Stimulated activated CD8-positive, alpha-beta memory T cell treated with anti-CD3 and anti-CD28 coated beads, Interleukin-12 subunit alpha, Interleukin-12 subunit beta, amount 100 ng/mL, for 24 hours (primary cell): Measurements from ENCODE around the gene HSPA12A.

Experiments used
- DNase-seq: peaks from one replicate; pipeline ENCODE4 v3.0.0-alpha.2; 2020; ENCODE audit errors: extremely low read depth

HSPA12A gene

DNA sequence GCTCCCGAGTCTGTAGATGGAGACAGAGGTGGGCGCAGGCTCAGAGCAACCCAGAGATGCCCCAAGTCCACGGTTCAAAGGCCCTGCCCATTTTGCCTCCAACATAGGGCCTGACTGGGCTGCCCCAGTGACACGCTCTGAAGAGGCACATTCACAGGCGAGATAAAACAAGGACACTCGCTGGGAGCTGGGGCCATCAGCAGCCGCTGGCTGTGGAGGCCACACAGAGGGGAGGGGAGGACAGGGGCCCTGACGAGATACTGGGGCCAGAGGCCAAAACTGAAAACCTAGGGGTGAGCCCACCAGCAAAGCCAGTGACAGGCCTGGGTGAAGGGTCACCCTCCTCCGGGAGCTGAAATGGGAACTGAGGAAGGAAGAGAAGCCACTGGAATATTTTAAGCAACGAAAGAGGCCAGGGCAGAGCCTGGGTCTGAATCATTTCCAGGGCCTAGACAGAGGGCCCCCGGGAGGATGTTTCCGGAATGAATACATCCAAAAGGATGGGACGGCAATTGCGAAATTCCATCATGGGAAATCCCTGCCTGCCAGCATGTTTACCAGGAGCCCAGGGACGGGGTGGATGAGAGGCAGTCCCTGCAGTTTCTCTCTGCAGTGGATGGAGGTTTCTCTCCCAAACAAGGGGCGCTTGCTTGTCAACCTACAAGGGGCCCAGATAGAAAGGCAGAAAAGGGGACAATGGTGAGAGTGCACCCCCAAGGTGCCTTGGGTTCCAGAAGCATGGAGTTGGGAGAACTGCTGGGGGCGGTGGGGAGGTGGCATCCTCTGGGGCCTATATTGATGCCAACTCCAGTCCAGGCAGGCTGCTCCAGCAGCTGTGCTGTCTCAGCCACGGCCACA is 29.0 kb upstream of the HSPA12A start:
- no peak for DNase-seq

DNA sequence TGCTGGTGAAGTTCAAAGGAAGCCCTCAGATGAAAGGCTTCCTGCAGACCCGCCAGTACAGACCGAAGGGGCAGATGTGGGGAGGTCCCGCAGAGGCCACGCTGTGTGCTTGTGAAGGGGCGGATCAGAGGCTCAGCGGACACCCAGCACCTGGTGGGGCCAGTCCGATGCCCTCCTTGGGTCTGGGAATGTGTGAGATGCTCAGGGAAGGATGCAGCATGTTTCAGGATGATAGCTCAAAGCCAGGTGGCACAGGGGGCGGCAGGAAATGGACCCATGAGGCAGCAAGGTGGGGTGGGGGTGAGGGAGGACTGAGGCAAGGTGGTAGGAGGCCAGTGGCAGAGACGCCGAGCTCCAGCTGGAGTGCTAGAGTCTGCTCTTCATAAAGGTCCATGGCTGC is 27.9 kb upstream of the HSPA12A start:
- no peak for DNase-seq

DNA sequence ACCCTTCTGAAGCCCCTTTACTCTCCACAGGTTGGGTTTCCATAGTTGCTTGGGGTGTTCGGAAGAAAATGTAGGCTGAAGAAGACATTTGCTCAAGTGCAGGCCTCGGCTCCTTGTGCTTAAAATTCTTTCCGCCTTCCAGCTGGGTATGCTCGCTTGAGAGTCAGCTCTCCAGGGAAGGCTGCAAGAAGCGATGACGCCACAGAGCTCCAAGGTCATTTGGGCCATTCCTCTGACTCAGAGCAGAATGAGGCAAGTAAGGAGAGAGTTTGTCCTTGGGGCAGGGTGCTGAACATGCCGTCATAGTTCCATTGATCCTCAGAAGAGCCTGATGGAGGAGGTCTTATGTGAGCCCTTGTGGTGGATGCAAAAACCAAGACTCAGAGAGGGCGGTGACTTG is 27.4 kb upstream of the HSPA12A start:
- no peak for DNase-seq

DNA sequence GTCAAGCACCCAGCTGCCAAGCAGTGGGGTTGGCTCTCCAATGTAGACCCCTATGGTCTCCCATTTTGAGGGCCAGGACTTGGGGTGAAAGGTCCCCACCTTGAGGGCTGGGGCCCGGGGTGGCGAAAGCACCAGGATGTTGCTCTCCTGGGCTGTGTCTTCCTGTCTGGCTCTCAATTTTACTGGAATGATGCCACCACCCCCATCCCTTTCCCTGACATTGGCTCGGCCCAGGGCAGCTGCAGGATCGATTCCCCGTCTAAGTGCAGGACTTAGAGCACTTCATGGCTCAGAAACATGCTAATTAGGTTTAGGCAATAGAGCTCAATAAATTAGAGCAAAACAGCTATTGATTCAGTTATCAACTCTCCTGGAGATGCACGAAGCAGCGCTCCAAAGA is 27.0 kb upstream of the HSPA12A start:
- no peak for DNase-seq

DNA sequence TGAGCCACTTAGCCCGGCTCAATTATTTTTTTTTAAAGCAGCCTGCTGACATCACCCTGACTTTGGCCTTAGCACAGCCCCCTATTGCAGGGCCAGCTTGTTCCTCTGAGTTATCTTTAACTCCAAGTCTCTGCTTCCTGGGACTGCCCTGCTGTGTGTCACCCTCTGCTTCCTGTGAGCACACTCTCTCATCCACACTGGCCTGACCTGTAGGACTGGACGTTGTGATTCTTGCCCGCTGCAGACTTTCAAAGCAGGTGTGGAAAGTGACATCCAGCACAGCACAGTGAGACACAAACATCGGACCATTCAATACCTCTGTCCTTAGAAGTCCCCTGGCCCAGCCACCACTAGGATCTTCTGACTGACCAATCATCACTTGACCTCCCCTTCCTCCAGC is 26.4 kb upstream of the HSPA12A start:
- DNase-seq = no peak

DNA sequence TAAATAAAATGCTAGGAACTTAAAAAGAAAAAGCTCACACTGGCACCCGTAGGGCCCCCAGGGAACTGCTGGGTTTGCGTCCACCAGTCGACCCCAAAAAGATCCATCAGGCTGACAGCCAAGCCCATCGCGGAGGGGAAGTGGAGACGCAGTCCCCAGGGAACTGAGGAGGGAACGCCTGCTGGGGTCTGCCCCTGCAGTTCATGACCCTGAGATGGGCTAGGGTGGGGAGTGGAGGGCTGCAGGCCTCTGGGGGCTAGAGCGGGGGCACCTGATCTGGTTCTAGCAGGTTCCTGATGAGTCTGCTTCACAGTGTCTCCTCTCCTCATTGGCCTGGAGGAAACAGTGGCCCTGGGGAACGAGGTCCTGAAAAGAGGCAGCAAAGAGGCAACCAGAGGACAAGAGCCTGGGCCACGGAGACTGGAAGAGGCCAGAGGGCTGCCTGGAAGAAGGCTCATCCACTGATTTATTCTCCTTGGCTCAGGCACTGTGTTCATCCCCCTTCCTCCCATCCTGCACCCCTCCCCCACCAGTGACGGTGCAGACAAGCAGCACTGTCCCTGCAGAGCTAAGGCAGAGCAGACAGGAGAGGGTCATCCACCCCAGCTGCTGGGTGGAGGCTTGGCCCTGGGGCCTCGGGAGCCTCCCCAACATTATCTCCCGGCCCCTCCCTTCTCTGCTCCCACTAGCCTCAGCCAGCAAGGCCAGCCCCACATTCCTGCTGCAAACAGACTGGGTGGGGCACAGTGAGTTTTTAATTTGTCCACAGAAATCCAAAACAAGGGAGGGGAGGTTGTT is 24.7 kb upstream of the HSPA12A start:
- no peak for DNase-seq

DNA sequence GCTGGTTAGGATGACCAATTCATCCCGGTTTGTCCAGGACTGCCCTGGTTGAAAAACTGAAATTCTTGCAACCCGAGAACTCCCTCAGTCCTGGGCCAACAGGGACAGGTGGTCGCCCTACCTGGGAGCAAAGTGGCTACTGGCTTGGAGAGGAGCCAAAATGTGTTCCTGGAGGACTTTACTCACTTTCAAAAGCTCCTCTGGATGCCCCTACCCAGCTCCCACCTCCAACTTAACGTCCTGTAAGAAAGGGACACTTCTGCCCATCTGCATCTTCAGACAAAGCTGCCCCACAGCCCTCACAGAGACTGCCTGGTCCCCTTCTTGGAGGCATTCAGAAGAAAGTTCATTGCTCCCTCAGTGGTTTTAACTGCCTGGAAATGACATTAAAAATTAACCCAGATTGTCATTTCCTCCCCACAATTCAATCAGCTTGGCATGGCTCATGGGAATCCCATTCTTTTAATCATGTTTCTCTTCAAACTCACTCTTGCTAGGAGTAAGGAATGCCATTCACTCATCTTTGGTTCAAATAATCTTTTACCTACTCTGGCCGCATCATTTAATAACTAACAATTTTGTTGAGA is 24.0 kb upstream of the HSPA12A start:
- no peak for DNase-seq

DNA sequence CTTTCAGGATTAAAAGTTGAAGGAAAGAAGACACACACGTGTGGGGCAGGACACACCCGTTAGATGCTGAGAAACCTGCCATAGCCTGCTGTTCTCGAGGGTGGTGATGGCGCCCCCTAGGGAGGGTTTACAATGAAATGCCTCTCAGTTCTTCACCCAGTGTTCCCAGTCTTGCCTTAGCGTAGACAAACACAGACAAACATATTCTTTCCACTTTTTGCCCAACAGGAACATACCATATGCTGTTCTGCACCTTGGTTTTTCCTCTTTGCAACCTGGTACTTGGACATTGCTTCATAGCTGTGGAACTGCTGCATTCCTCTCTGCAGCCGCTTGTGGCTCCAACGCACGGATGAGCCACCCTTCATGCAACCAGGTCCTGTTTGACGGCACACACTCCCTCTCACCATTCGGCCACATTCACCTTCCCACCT is 23.3 kb upstream of the HSPA12A start:
- DNase-seq = no peak

DNA sequence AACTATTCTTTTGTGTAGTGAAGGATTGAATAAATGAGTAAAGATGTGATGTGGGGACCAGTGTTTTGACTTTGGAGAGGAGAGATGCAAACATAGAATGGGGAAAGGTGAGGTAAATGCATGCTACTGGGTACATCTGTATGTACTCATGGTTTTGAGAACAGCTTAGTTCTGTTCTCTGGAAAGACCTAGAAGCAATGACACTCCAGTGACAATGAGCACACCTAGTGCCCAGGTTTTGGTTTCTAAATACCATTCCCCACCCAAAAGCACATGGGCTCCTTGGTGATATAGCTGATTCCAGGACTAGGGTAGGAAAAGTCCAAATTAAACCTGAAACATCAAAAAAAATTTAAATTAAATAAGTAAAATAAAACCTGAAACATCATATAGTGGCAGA is 22.6 kb upstream of the HSPA12A start:
- no peak for DNase-seq

DNA sequence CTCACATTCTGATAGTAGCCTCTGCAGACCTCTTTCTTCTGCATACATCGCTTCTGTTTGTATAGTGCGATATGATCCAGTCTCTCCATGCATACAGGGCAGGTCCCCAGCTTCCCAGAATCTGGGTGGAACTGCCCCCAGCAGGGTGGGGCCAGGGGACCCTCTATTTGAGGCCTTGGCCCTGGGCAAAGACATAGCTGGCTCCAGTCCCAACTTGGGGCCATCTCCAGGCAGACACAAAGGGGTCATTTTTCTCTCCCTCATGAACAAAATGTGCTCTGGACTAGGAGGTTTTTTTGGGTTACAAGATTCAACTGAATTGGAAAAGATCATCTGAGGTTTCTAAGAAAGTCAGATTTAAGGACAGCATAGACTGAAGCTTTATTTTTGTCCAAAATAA is 21.1 kb upstream of the HSPA12A start:
- DNase-seq = no peak

DNA sequence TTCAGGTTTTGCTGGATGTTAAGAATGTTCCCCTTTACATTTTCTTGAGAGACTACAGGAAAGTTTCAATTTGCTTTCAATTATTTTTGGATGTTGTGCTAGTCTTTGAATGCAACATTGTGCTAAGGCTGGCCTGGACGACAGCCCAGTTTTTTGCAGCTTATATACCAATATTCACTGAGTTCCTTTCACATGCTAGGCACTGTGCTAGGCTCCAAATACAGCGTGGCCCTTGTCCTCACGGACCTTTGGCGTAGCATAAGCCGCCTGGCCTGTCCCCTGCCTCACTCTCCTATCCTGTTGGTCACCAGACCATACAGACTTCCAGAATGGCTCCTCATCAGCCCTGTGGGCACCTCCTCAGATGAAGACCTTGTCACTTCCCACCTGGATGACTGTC is 19.5 kb upstream of the HSPA12A start:
- DNase-seq = no peak

DNA sequence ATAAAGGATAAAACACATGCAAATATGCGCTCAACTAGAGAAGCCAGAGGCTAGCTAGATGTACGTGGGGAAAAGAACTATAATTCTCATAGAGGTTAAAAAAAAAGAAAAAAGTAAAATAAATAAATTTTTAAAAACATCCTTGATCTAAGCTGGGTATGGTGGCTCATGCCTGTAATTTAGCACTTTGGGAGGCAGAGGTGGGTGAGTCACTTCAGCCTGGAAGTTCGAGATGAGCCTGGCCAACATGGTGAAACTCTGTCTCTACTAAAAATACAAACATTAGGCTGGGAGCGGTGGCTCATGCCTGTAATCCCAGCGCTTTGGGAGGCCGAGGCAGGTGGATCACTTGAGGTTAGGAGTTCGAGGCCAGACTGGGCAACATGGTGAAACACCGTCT is 18.6 kb upstream of the HSPA12A start:
- no peak for DNase-seq

DNA sequence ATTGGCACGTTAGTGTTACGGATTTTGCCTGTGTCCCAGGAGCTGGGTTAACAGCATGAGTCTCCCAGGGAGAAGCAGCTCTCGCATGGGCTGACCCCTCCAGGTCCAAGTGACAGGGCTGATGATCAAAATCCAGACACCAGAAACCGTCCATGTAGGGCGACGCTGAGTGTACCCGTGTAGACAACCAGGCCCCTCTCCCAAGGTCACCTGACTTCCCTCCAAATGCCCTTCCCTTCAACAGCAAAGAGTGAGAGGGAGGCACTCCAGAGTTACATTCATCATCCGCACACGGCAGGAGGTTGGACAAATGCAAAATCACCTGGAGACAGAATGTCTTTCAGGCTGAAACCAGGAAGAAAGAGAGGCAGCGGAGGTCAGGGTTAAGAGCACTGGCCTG is 14.9 kb upstream of the HSPA12A start:
- no peak for DNase-seq

DNA sequence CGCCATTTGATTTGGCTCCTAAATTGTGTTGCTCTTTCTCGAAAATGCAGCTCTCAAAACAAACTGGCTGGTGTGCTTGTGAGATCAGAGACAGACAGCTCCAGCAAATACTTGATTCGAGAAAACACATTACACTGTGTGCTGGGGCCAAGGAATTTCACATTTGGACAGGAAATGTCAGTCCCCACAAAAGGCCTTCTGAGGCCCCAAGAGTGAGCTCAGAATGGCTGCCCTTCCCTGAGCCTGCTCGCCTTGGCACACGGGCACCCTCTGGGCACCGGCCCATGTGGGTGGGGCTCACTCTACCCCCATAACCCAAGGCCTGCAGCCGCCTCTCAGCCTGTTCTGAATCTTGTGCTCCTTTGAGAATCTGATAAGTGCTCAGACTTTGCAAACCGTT is 13.9 kb upstream of the HSPA12A start:
- no peak for DNase-seq

DNA sequence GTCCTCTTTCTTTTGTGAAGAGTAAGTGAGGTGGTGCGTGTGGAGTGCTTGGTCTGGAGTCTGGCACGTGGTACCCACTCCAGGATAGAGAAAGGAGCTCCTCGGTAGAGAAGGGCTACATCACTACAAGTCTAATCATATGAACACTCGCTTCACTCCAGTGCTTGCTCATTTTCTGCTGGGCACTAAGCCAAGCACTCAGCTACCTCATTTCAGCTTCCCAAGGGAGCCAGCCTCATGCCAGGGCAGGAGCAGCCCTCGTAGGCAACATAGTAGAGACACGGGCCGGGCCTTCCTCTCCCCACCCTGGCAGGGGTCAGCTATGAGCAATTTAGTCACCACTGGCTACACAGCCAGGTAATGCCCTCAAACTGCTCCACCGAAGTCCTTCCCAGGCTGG is 11.4 kb upstream of the HSPA12A start:
- DNase-seq = no peak

DNA sequence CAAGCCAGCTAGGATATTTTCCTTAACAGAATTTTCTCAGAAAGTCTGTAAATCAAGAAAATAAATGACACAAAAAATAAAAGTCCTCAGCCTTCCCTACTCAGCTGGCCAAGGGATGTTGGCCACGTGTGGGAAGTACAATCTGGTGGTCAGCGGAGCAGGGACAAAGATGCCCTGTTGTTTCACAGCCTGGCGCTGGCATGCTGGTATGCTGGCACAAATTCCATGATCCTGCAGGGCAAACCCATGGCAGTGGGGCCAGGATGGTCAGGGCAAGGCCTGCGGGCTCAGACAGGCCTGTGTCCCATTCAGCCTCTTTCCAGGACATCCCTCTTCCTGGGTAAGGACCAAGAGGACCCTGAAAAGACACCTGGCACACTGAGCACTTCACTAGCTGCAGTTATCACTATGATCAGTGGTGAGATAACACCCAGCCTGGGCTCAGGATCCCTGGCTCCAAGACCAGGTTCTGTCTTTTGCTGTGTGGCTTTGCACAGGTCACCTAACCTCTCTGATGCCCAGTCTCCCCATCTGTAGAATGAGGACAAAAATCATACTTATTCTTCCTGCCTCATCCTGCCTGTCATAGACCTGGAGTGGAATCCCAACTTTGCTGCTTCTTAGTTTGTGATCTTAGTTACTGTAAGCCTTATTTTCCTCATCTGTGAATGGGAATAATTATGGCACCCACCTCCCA is 10.8 kb upstream of the HSPA12A start:
- DNase-seq = no peak

DNA sequence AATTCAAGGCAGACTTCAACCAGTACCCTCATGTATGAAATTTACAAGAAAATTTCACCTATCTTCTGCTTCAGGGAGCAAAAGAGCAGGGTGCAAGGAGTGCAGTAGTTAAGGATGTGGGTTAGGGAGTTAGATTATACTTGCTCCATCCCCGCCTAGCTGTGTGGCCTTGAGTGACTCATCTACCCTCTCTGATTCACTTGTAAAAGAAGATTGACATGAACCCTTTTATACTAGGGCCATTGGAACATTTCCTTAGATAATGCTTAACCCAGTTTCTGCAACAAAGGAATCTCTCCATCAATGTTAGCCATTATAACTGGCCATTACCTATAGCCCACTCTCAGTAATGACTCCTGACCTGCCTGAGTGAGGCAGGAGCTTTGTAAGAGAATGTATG is 10.2 kb upstream of the HSPA12A start:
- no peak for DNase-seq

DNA sequence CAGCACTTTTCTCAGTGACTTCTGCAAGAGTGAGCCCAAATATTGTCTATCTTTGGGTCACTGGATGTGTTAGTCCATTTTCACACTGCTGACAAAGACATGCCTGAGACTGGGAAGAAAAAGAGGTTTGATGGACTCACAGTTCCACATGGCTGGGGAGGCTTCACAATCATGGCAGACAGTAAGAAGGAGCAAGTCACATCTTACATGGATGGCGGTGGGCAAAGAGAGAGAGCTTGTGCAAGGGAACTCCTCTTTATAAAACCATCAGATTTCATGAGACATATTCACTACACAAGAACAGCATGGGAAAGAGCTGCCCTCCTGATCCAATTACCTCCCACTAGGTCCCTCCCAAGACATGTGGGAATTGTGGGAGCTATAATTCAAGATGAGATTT is 6.1 kb upstream of the HSPA12A start:
- no peak for DNase-seq

DNA sequence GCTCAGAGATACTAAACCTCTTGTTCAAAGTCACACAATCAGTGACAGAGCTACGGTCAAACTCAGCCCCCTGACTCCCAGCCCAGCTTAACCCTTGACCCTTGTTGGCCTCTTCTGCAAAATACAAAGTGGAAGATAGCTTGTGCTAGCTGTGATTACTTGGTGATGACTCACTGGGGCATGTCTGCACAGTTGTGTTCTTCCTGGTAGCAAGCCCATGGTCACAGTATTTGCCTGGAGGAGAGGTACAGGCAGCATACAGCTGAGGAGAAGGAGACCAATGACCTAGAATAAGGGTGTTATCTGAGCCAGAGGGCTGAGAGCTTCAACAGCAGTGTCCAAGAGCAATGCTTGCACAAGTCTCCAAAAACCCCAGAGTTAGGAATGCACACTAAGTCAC is 5.7 kb upstream of the HSPA12A start:
- no peak for DNase-seq

DNA sequence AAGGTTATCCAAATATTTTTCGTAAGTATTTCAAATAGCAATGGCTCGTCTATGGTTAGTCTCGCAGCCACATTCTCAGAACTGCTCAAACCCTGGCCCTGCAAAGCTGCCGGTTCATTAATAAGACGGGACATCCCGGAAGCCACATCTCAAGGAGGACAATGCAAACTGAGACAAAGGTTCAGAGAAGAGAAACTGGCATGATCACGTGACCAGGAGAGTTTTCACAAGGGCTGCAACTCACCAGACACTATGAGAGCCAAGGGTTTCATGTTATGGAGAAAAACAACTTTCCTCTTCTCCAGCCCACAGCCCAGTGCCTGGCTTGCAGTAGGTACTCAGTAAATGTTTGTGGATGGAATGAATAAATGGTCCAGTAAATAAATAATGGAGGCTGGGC is 5.0 kb upstream of the HSPA12A start:
- DNase-seq = no peak

DNA sequence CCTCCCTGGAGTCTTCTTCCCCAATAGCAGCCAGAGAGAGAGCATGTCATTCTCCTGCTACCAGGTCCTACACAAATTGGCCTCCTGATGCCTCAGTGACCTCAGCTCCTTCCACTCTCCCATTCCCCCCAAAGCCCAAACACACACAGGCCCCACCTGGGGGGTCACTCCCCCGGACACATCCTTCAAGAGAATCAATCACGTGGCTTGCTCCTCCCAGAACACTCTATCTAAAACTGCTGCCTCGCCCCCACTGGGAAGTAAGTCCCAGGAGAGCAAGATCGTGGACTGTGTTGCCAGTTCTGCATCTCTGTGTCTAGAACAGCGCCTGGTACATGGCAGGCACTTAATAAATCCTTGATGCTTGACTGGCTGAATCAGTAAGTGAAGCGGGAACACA is 2.5 kb upstream of the HSPA12A start:
- DNase-seq = no peak

DNA sequence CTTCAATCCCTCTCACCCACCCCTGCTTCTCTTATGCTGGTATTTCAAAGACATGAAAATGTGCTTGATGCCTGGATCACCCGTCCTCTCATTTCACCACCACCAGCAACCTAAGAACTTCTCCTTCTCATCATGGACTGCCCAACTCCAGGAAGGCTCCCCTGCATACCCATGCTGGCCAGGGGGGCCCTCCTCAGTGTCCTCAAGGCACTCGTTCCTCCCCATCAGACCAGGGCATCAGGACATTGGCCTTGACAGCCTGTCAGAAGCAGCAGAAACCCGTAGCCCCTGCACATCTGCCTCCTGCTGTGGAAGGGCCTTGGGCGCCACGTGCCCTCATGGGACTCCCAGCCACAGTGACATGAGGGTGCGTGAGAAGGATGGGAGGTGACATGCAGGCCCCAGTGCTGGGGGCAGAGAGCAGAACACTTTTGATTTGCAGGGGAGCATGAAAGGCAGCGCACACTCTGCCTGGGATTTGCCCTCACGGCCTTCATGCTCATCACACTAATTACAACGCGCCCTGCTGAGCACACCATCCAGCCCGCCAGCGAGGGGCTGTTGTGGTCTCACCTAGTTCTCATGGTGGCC is 1.9 kb upstream of the HSPA12A start:
- no peak for DNase-seq
